Neutrophil (primary cell): ENCODE data around the gene PLA2G4A.

ENCODE experiments used
- H3K27ac ChIP-seq: fragments of 200-600 bp; sonication (generic); 2 replicates; pipeline ENCODE4 v1.5.1; 2016; ENCODE audit warnings: mild to moderate bottlenecking, moderate library complexity
- H3K27me3 ChIP-seq: fragments of 200-600 bp; sonication (generic); 2 replicates; pipeline ENCODE4 v1.6.0; 2016; ENCODE audit warnings: mild to moderate bottlenecking
- H3K36me3 ChIP-seq: fragments of 200-600 bp; sonication (generic); 2 replicates; pipeline ENCODE4 v1.5.1; 2017
- H3K4me1 ChIP-seq, 2 experiments: fragments of 200-600 bp in 1 of 2; sonication (generic) in 1 of 2; 1 replicate in 1 of 2; 2 replicates in 1 of 2; pipeline versions ENCODE4 v1.5.1 to v1.6.1; 2013 to 2016; ENCODE audit warnings: low read depth in 1 of 2, low read length in 1 of 2, mild to moderate bottlenecking in 1 of 2, moderate library complexity in 1 of 2; ENCODE audit not compliant: control insufficient read depth in 1 of 2, insufficient read depth in 1 of 2
- H3K4me3 ChIP-seq, 2 experiments: fragments of 200-600 bp in 1 of 2; sonication (generic) in 1 of 2; 1 replicate in 1 of 2; 2 replicates in 1 of 2; pipeline ENCODE4 v1.5.1; 2013 to 2016; ENCODE audit warnings: low read depth in 1 of 2, low read length in 1 of 2, mild to moderate bottlenecking in 1 of 2, moderate library complexity in 1 of 2
- H3K9me3 ChIP-seq: fragments of 200-600 bp; sonication (generic); 2 replicates; pipeline ENCODE4 v1.5.1; 2016
- CTCF ChIP-seq: fragments of 200-600 bp; sonication (generic); IDR thresholded peaks from 2 replicates; pipeline ENCODE4 v1.5.1; 2016; ENCODE audit warnings: antibody characterized with exemption

PLA2G4A gene

DNA sequence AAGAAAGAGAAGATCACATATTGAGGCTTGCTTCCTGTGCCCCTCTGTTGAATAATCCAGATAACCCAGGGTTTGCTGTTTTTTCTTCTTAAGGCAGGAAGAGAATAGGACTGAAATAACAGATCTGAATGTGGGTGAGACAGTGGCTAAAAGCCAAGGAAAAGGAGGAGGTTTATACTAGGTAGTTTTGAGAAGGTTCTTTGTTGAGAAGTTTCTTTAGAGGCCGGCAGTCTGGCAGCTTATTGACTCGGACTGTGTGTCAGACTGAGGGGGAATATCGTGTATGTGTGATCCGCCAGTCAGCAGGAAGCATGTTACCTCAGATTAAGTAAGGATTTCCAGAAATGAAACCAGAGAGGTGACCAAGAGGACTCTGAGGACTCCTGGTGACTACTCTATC, 119.8 kb downstream of the PLA2G4A start:
- H3K4me1 ChIP-seq = no peaks in the 10 kb centered on the region
- no peaks in the 10 kb centered on the region for H3K27me3 ChIP-seq
- no peak for TF ChIP-seq CTCF
- H3K27ac ChIP-seq = no peak overlapping the region
- H3K4me3 ChIP-seq = no peak overlapping the region
- peaks cover 51% of the 10 kb centered on the region for H3K36me3 ChIP-seq
- no peaks in the 10 kb centered on the region for H3K9me3 ChIP-seq

DNA sequence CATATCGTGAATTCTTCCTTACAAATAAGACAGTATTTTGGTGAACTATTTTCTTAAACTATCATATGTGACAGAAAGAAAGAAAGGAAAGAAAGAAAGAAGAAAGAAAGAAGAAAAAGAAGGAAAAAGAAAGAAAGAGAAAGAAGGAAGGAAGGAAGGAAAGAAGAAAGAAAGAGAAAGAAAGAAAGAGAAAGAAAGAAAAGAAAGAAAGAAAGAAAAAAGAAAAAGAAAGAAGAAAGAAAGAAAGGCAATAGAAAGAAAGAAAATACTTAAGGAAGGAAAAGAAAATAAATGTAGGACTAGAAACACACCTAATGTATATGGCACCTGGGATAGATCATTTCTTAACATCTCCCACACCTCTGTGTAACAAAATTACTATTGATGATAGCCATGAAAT, 120.4 kb downstream of the PLA2G4A start:
- Histone ChIP-seq H3K9me3 (no peaks in the 10 kb centered on the region), H3K27ac (no peak overlapping the region), H3K4me1 (no peaks in the 10 kb centered on the region), H3K4me3 (no peak overlapping the region), H3K27me3 (no peaks in the 10 kb centered on the region), H3K36me3 (peaks cover 53% of the 10 kb centered on the region)
- TF ChIP-seq CTCF = no peak

DNA sequence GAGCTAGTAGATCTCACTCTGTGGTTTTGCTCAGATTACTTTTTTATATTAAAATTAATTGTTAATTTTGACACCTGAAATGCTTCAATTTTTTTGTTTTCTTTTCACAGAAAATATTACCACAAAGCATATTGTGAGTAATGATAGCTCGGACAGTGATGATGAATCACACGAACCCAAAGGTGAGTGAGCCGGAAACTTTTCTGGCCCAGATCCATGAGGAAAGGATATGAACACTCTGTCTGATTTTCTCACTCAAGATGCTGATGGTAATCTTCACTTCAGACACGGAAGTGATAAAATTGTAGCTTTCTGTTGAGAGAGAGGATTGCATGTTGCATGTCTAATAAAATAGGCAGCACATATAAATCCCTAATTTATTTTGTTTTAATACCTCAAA, 121.8 kb downstream of the PLA2G4A start:
- no peaks in the 10 kb centered on the region for H3K4me1 ChIP-seq

DNA sequence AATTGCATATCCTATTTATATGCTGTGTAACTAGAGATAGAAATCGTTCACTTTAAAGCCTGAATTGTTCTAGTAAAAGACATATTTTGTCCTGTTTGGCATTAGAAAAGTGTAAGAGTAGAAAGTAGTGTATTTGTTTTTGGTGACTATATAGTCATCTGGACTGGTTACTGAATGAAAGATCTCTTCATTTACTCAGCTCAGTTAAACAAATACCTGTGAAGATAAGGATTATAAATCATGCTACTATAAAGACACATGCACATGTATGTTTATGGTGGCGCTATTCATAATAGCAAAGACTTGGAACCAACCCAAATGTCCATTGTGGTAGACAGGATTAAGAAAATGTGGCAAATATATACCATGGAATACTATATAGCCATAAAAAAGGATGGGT, 125.1 kb downstream of the PLA2G4A start:
- no peak for TF ChIP-seq CTCF
- Histone ChIP-seq H3K4me1 (no peaks in the 10 kb centered on the region), H3K9me3 (no peaks in the 10 kb centered on the region), H3K4me3 (no peak overlapping the region), H3K36me3 (peaks cover 44% of the 10 kb centered on the region), H3K27ac (no peak overlapping the region), H3K27me3 (no peaks in the 10 kb centered on the region)

More for the DNA sequence above, 121.8 kb downstream of the PLA2G4A start:
- Histone ChIP-seq H3K4me3 (no peak overlapping the region), H3K27me3 (no peaks in the 10 kb centered on the region), H3K27ac (no peak overlapping the region), H3K9me3 (no peaks in the 10 kb centered on the region), H3K36me3 (peaks cover 53% of the 10 kb centered on the region)
- TF ChIP-seq CTCF = no peak

- Histone ChIP-seq H3K27me3 (no peaks in the 10 kb centered on the region), H3K4me3 (no peak overlapping the region), H3K9me3 (no peaks in the 10 kb centered on the region), H3K4me1 (peaks cover 6 to 11% of the 10 kb centered on the region in 2 experiments), H3K36me3 (peaks cover 28% of the 10 kb centered on the region), H3K27ac (no peak overlapping the region)
- TF ChIP-seq CTCF = no peak
Measured at GRCh38 chr1:186957314-186957713, 128.6 kb downstream of the PLA2G4A start.

DNA sequence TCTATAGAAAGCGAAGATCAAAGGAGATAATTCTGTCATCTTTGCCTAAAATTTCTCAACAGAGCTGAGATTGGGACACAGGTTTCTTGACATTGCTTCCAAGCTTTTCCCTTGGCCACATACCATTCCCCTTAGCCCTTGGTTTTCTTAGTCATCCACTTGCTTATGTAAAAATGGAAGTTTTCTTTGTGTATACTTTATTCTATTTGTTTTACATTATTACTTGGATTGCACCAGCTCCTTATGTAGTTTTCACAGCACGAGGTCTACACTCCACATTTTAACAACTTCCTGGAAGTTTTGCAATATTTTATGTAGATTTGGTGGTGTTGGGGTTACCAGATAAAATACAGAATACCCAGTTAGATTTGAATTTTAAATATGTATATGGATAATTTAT, 129.8 kb downstream of the PLA2G4A start:
- Histone ChIP-seq H3K36me3 (peaks cover 20% of the 10 kb centered on the region), H3K4me1 (peaks cover 6 to 11% of the 10 kb centered on the region in 2 experiments), H3K4me3 (no peak overlapping the region), H3K27ac (no peak overlapping the region), H3K9me3 (no peaks in the 10 kb centered on the region), H3K27me3 (no peaks in the 10 kb centered on the region)
- no peak for TF ChIP-seq CTCF
